Keratinocyte (primary cell): ENCODE measurements around the gene SLC4A5.

Source experiments
- EZH2 ChIP-seq: IDR thresholded peaks from one replicate; pipeline ENCODE4 v1.6.1; 2012; ENCODE audit warnings: inconsistent platforms, mild to moderate bottlenecking, low read length, moderate library complexity
- TF ChIP-seq, protein P1 (sequence below), 3 experiments: IDR thresholded peaks in 1 of 3; conservative IDR thresholded peaks in 1 of 3; optimal IDR thresholded peaks in 1 of 3; 2 replicates in 2 of 3; 3 replicates in 1 of 3; pipeline versions ENCODE3 to v1.5.1; 2011; ENCODE audit warnings: low read length in 3 of 3, mild to moderate bottlenecking in 3 of 3, moderate library complexity in 2 of 3, control low read depth in 1 of 3, inconsistent platforms in 1 of 3; ENCODE audit not compliant: insufficient read depth in 2 of 3; ENCODE audit errors: extremely low read depth in 1 of 3

DNA sequence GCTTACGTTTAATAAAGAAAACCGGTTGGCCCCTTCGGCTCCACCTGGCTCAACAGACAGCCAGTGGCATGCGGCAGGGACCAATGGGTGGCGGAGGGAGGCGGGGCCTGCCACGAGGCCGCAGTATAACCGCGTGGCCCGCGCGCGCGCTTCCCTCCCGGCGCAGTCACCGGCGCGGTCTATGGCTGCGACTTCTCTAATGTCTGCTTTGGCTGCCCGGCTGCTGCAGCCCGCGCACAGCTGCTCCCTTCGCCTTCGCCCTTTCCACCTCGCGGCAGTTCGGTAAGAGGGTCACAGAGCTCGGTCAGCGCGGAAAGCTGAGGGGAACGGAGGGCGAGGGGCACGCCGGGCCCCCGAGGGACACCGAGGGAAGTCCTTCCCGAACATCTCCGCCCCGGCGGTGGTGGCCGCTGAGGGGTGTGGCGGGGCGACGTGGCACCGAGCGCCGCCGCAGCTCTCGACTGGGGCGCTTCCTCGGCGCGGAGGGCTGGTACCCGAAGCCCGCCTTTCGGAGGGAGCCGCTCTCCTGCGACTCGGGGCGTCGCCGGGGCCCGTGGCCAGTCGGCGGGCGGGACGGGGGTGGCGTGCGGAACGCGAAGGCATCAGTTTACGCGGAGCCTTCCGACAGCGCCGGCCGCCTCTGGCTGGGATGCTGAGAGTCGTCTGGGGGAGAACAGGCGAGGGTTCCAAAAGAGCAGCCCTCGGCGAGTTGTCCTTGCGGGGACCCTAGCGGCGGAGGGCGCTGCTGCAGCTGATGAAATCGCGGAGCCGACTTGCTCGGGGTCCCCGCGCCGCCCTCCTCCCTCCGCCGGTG, 144.5 kb downstream of the SLC4A5 start, which contains the start of gene MTHFD2:
- TF ChIP-seq, protein P1, sequence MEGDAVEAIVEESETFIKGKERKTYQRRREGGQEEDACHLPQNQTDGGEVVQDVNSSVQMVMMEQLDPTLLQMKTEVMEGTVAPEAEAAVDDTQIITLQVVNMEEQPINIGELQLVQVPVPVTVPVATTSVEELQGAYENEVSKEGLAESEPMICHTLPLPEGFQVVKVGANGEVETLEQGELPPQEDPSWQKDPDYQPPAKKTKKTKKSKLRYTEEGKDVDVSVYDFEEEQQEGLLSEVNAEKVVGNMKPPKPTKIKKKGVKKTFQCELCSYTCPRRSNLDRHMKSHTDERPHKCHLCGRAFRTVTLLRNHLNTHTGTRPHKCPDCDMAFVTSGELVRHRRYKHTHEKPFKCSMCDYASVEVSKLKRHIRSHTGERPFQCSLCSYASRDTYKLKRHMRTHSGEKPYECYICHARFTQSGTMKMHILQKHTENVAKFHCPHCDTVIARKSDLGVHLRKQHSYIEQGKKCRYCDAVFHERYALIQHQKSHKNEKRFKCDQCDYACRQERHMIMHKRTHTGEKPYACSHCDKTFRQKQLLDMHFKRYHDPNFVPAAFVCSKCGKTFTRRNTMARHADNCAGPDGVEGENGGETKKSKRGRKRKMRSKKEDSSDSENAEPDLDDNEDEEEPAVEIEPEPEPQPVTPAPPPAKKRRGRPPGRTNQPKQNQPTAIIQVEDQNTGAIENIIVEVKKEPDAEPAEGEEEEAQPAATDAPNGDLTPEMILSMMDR (optimal IDR thresholded peaks at IDR 0.05 in 1 of 3, IDR thresholded peaks at IDR 0.05 in 1 of 3, conservative IDR thresholded peaks at IDR 0.05 in 1 of 3; ENCODE audit: extremely low read depth in 1 of 3, insufficient read depth in 2 of 3, low read length in 3 of 3): peak; percentile 50 to 84 (median 74)
- no peak for TF ChIP-seq EZH2
